IMR-90 (cell line): ENCODE measurements around the gene CCNT2.
"Not testable (repeated sequence)": the region's sequence is repeated elsewhere in the genome, so short reads cannot be mapped to it uniquely, and the experiment has no call there.

ENCODE experiments used
- BHLHE40 ChIP-seq: fragments of 150-350 bp; IDR thresholded peaks from 2 replicates; pipeline ENCODE4 v1.6.1; 2016; ENCODE audit warnings: mild to moderate bottlenecking, low read depth, low read length
- CEBPB ChIP-seq: IDR thresholded peaks from 2 replicates; pipeline ENCODE4 v1.6.1; 2012; ENCODE audit warnings: low read depth, low read length, improper control_type of control experiment
- ELK1 ChIP-seq: fragments of 150-350 bp; IDR thresholded peaks from 2 replicates; pipeline ENCODE4 v1.6.1; 2016; ENCODE audit warnings: low read depth, mild to moderate bottlenecking, low read length, moderate library complexity, borderline replicate concordance
- MAZ ChIP-seq: IDR thresholded peaks from 2 replicates; pipeline ENCODE4 v1.6.1; 2012; ENCODE audit warnings: low read depth, mild to moderate bottlenecking, low read length, improper control_type of control experiment, moderate library complexity, borderline replicate concordance
- NFE2L2 ChIP-seq: fragments of 150-350 bp; IDR thresholded peaks from 2 replicates; pipeline ENCODE4 v1.6.1; 2016; ENCODE audit warnings: low read depth, mild to moderate bottlenecking, low read length
- POLR2A ChIP-seq: IDR thresholded peaks from 2 replicates; pipeline ENCODE4 v1.6.1; 2012; ENCODE audit warnings: mild to moderate bottlenecking, low read depth, low read length
- RCOR1 ChIP-seq: IDR thresholded peaks from 2 replicates; pipeline ENCODE4 v1.6.1; 2012; ENCODE audit warnings: mild to moderate bottlenecking, low read length, improper control_type of control experiment; ENCODE audit not compliant: insufficient replicate concordance
- RFX5 ChIP-seq: IDR thresholded peaks from 2 replicates; pipeline ENCODE4 v1.8.0; 2012; ENCODE audit warnings: low read depth, mild to moderate bottlenecking, low read length, moderate library complexity
- SMC3 ChIP-seq: fragments of 150-350 bp; IDR thresholded peaks from 2 replicates; pipeline ENCODE4 v1.6.1; 2016; ENCODE audit warnings: low read depth, mild to moderate bottlenecking, antibody characterized with exemption, low read length, moderate library complexity
- TF ChIP-seq, protein P1 (sequence below): conservative IDR thresholded peaks from 2 replicates; pipeline ENCODE4 v1.5.1; 2012; ENCODE audit warnings: mild to moderate bottlenecking, low read depth, low read length, improper control_type of control experiment

- TF ChIP-seq, protein P1, sequence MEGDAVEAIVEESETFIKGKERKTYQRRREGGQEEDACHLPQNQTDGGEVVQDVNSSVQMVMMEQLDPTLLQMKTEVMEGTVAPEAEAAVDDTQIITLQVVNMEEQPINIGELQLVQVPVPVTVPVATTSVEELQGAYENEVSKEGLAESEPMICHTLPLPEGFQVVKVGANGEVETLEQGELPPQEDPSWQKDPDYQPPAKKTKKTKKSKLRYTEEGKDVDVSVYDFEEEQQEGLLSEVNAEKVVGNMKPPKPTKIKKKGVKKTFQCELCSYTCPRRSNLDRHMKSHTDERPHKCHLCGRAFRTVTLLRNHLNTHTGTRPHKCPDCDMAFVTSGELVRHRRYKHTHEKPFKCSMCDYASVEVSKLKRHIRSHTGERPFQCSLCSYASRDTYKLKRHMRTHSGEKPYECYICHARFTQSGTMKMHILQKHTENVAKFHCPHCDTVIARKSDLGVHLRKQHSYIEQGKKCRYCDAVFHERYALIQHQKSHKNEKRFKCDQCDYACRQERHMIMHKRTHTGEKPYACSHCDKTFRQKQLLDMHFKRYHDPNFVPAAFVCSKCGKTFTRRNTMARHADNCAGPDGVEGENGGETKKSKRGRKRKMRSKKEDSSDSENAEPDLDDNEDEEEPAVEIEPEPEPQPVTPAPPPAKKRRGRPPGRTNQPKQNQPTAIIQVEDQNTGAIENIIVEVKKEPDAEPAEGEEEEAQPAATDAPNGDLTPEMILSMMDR, result not testable (repeated sequence)
- TF ChIP-seq CEBPB, POLR2A, RFX5, SMC3, ELK1, RCOR1, NFE2L2, BHLHE40, MAZ: not testable (repeated sequence)
Observed at GRCh38 chr2:134907441-134908116, 11.0 kb upstream of the CCNT2 start.
